ENCODE results near the gene ZNF552. TPM values are rescaled to one million over a fixed set of nuclear protein-coding genes. Genes with fewer than 3 reads are reported as not detected.

Gene ZNF552
- total and polyA plus RNA-seq, 2 of the 13 experiments (the other 11 are each of a cell fraction or from before 2014, with no cell fraction given): 8.1 to 16.6 TPM

GRCh38 chr19:57773488-57773887, 41.2 kb downstream of the ZNF552 start:
- BruUV-seq (replicated peaks): no TSS peak
- TF ChIP-seq NFYB (CRISPR knock-in tag; IDR thresholded peaks at IDR 0.05) (no peak), POGK (CRISPR knock-in tag; conservative IDR thresholded peaks at IDR 0.05) (no peak), NCOA2 (CRISPR knock-in tag; IDR thresholded peaks at IDR 0.05) (no peak), SAP130 (CRISPR knock-in tag; IDR thresholded peaks at IDR 0.05; ENCODE audit: low read depth) (no peak), SYNCRIP (IDR thresholded peaks at IDR 0.05; ENCODE audit: insufficient read depth, low read depth, low read length) (no peak), FOXP4 (CRISPR knock-in tag; IDR thresholded peaks at IDR 0.05) (no peak), CENPBD1 (CRISPR knock-in tag; IDR thresholded peaks at IDR 0.05; ENCODE audit: borderline replicate concordance, low read depth) (no peak), ZNF143 (CRISPR knock-in tag; IDR thresholded peaks at IDR 0.05) (no peak), ZNF709 (CRISPR knock-in tag; IDR thresholded peaks at IDR 0.05) (no peak)
- H3K27me3 ChIP-seq (ENCODE audit: control insufficient read depth in 1 of 2, insufficient read depth in 2 of 2, low read length in 2 of 2): no peaks in the 10 kb centered on the region
- ATAC-seq (no peak), FAIRE-seq (no peak), DNase-seq (ENCODE audit: low spot score) (no peak)
- in situ Hi-C loops (cut with HindIII; ENCODE audit: extremely low pct_ligation_motif_present, low pct_unique_long_range_greater_than_20kb) (no loop called here), intact Hi-C loops (cut with micrococcal nuclease; ENCODE audit: unreplicated experiment) (no loop called here)
- POLR2A ChIA-PET: interaction anchor here (0.6 kb wide), 1 partner anchor 43 kb away, joined by 4 read pairs; no protein-coding TSS in a partner anchor
- H3K79me2 ChIP-seq (ENCODE audit: insufficient read depth, low read length): no peaks in the 10 kb centered on the region
- no peak overlapping the region for H2AFZ ChIP-seq (ENCODE audit: low read length)
- no peaks in the 10 kb centered on the region for H4K20me1 ChIP-seq (ENCODE audit: insufficient read depth, low read length)
- H3K4me1 ChIP-seq (ENCODE audit: insufficient read depth, low read length): peaks cover 7% of the 10 kb centered on the region; the same call in 1 of the 2 replicates
- peaks cover 2 to 27% of the 10 kb centered on the region in 2 experiments; a peak in 3 of 5 replicates for H3K36me3 ChIP-seq (replicated peaks in 1 of 2; ENCODE audit: control insufficient read depth in 1 of 2, insufficient read depth in 2 of 2, low read length in 2 of 2)
- no peak overlapping the region for H3K4me3 ChIP-seq (replicated peaks in 1 of 3; ENCODE audit: insufficient read depth in 1 of 3, low read depth in 2 of 3, low read length in 3 of 3)
- H3K27ac ChIP-seq (ENCODE audit: extremely low read length, insufficient read depth, low read length): no peak overlapping the region
- no peak overlapping the region for H3K4me2 ChIP-seq (ENCODE audit: low read depth, low read length)
- H3K9me3 ChIP-seq (ENCODE audit: low read length): no peaks in the 10 kb centered on the region
- WGBS (ENCODE audit: low lambda C conversion rate): 97% methylated on average over 3 of the region's 3 CpGs
- CTCF ChIA-PET (ENCODE audit: low intra/inter-chr PET ratio, low total read pairs): no interaction called here
- no peak overlapping the region for H3K9ac ChIP-seq (ENCODE audit: insufficient read depth, low read depth, low read length)
